Stimulated activated CD4-positive, alpha-beta T cell treated with anti-CD3 and anti-CD28 coated beads, TNF-alpha, amount 100 ng/mL, for 1 hour (primary cell): ENCODE results near the gene HIBADH.
"Not testable (repeated sequence)": the region's sequence is repeated elsewhere in the genome, so short reads cannot be mapped to it uniquely, and the experiment has no call there.

Experiments
- DNase-seq, 3 donors: peaks; one replicate each; pipeline ENCODE4 v3.0.0-alpha.2; 2020; ENCODE audit warnings: low read depth in 3 of 3, low spot score in 1 of 3

The HIBADH gene

GRCh38 chr7:27680610-27681009, 17.9 kb upstream of the HIBADH start:
- no peak for DNase-seq

DNA sequence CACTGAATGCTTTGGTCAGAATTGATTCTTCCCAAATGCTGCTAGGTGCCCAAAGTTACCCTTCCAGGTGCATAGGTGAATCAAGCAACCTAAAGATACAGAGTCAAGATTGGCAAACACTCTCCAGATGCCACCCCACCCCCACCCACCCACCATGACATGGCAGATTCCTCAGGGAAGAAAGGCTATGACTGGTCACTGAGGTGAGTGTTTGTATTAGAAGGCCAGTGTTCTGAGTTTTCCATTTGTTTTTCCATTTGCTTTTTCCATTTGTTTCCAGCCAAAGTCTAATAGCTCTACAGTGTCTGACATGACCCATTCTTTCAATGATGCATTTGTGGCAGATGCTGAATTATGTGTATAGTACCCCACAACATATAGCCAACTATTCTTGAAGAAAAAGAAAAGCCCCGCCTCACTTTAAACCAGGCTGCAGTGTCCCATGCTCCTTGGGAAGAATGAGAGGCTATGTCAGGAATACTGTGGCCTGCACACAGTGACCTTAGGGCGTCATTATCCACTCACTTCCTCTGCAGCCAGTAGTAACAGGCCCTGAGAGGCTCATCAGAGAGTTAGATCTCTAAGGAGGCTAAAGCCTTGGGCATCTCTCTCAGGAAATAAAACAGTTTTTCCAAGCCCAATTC, 16.1 kb upstream of the HIBADH start:
- DNase-seq: no peak

- DNase-seq: no peak
Measured at GRCh38 chr7:27677912-27678612, 15.4 kb upstream of the HIBADH start.

- not testable (repeated sequence) for DNase-seq
Measured at GRCh38 chr7:27674126-27674525, 11.4 kb upstream of the HIBADH start.

DNA sequence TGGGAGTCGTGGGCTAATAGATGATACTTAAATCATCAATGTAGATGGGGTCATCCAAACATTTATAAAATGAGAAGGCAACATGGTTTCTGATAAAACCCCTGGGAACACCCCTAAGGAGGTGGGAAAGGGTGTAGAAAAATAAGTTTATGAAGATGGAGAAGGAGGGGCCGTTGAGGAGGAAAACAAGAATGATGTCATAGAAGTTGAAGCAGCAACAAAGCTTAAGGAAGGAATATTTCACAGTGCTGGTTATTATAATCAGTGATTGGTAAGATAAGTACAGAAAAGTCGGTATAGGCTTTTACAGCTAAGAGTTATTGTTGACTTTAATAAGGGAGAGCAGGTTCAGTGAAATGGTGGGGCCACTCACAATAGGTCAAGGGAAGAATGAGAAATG, 9.0 kb upstream of the HIBADH start:
- no peak for DNase-seq

GRCh38 chr7:27670676-27671075, 8.0 kb upstream of the HIBADH start:
- DNase-seq: no peak

- no peak for DNase-seq
Measured at GRCh38 chr7:27670177-27670576, 7.5 kb upstream of the HIBADH start.

GRCh38 chr7:27665531-27665930, 2.8 kb upstream of the HIBADH start:
- DNase-seq: no peak

DNA sequence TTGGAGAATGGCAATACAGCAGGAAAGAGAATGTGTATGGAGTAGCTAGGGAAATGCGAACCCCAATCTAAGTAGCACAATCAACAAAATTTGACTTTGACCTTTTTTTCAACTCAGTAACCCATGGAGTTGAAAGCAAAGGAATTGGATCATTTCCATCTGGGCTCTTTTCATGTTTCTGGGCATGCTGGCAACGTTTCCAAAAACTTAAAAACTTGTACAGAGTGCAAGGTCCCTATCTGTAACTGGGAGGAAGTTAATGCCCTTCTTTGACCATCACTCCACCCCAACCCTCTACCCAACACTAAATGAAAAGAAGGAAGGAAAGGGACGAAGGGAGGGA, 1.3 kb upstream of the HIBADH start:
- no peak for DNase-seq

- DNase-seq: no peak
Measured at GRCh38 chr7:27661811-27662489, 733 bp downstream of the HIBADH start.

DNA sequence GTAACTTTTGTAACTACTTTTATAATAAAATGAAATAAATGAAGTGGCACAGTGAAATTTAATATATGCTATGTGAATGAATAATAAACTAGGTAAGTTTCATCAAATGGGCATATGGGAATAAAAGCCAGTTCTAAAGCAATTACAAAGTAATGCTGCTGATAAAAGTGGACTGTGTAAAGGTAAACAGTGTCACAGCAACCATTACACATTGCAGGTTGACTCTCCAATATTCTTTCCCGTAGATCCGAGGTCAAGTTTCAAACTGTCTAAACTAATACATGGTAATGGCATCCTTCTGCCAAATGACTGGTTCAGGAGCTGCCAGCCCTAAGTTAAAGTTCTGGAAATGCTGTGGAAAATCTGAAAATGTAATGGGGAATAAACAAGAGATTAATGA, 6.0 kb downstream of the HIBADH start:
- no peak for DNase-seq

GRCh38 chr7:27655184-27655583, 7.5 kb downstream of the HIBADH start:
- DNase-seq: no peak

DNA sequence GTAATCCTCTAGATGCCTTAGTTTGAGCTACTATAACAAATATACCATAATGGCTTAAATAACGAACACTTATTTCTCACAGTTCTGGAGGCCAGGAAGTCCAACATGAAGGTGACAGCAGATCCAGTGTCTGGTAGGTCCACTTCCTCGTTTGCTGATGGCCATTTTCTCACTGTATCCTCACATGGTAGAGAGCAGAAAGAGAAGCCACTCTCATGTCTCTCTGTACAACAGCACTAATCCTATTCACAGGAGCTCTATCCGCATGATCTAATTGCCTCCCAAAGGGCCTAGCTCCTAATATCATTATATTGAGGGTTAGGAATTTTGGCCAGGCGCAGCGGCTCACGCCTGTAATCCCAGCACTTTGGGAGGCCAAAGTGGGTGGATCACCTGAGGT, 10.2 kb downstream of the HIBADH start:
- no peak for DNase-seq

GRCh38 chr7:27651702-27652101, 11.0 kb downstream of the HIBADH start:
- no peak for DNase-seq

GRCh38 chr7:27650283-27650682, 12.4 kb downstream of the HIBADH start:
- DNase-seq: no peak

- DNase-seq: no peak
Measured at GRCh38 chr7:27647489-27647888, 15.2 kb downstream of the HIBADH start.

- DNase-seq: no peak
Measured at GRCh38 chr7:27647046-27647445, 15.6 kb downstream of the HIBADH start.

DNA sequence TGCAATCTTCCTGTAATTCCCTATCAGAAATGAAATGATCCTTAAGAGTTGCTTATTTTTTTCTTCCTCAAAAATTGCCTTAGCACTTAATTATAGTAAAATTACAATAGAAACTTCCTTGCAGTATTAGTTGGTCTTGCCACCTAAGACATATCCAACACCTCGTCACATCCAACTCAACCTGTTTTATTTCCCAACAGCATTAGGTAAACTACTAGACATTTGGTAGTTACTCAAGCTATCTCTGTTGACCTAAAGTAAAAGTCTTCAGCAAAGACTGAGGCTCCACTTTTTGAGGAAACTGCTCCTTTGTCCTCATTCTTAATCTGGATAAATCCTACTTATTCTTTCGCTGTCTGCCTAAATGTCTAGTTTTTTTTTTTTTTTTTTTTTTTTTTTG, 20.4 kb downstream of the HIBADH start:
- DNase-seq: no peak

GRCh38 chr7:27641581-27642230, 21.0 kb downstream of the HIBADH start:
- DNase-seq: no peak

GRCh38 chr7:27640884-27641574, 21.7 kb downstream of the HIBADH start:
- DNase-seq: no peak

GRCh38 chr7:27639851-27640250, 22.8 kb downstream of the HIBADH start:
- no peak for DNase-seq
